NCI-H128 (cell line): Measurements from ENCODE around the gene CRABP2.

Source experiments
- DNase-seq: peaks from one replicate; lab custom pipeline; 2025; ENCODE audit not compliant: unreplicated experiment; lab: John Stamatoyannopoulos, UW

CRABP2 gene

DNA sequence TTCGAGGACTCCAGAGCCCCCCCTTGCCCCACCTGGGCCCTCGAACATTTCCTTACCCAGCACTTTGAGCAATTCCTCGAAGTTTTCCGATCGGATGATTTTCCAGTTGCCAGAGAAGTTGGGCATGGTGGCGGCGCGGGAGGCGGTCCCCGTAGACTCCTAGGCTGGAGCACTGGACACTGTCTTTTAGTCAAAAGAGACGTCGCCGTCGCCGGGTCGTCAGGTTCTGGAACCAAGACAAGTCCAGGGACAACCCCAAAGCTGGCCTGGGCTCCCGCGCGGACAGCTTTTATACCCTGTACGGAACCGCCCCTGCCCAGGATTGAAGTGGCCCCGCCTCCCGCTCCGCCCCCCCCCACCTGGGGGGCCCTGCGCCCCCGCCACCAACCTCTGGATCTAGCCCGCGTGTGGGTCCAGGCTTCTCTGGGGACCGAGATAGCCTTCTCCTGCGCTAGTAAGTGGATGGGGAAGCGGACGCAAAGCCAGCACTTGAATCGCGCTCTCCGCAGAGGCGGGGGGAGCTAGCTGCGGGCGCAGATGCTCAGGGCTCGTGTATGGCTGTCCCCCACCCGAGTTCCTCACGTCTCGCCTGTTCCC is at the start of gene CRABP2:
Gene CRABP2 (minus strand): TSS at position 263 of the 597 bp plus-strand sequence. CDS start 137 bp downstream, at position 126.
- no peak for DNase-seq

DNA sequence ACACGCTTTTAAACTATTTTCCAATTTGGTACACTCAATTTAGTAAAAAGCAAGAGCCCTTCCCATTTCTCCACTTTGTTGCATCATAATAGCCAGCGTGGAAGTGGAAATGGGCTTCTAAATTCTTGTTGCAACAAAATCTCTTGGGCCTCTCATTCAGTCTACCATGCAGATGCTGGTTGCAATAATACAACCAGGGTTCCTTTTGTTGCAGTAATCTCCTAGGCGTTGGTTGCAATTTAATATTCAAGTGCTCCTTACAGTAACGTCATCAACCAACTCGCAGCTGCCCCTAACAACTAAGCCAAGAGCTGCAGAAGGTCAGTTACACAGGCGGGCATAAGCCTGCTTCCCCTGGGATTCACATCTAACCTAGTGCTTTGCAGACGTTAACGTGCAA is 48.8 kb upstream of the CRABP2 start:
- no peak for DNase-seq

DNA sequence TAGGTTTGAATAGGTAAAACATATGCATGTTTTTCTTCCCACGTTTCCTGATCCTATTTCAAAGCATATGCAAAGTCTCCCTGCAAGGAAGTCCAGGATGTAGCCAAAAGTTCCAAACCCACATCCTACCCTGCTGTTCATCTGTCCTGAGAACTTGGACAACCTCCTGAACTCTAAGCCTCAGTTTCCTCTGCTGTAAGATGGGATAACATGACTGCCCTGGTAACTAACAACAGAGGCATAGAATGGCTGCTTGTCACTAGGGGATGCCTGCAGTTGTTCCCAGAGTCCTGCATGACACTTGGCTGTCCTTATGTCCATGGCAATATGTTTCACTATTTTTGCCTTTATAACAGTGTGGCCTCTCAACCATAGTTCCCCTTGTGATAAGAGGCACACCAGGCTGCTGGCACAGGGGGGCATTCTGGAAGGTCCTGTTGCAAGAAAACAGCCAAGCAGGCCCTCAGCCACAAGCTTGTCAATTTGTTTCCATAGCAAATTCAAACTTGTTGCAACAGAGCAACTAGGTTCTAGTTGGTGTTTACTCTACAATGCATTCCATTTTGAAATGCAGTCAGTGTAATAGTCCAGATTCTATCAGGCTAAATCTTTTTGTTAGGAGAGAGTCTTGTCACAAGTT is 47.6 kb upstream of the CRABP2 start:
- DNase-seq, result no peak

DNA sequence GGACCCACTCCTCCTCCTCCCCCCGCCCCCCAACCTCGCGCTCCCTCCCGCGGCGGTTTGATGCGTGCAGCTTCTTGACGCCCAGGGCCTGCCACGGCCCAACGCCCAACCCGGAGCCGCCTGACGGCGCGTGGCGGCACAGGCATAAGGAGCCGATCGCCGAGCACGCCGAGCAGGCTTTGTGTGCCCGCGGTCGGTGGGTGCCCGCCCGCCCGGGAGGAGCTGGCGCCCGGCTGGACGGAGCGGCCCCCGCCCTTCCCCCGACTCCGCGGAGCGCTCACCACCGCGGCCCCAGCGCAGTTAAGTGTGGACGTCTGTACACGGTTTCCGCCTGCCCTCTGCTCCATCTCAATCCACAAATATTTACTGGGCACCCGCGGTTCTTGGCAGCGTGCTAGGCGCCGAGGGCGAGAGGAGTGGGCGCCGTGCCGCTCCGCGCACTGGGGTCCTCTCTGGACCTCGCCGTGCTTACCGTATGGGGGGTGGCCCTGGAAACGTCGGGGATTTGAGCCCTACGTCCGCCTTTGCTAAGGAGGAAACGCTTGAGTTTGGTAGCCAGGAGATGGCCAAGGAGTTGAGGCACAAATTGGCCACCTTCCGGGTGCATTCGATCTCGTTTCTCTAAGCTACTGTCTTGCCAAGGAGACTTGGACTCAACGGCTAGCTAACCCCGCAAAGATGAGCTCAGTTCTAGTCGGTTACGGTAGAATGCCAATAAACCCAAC is 46.5 kb upstream of the CRABP2 start:
- peak; percentile 93 for DNase-seq

DNA sequence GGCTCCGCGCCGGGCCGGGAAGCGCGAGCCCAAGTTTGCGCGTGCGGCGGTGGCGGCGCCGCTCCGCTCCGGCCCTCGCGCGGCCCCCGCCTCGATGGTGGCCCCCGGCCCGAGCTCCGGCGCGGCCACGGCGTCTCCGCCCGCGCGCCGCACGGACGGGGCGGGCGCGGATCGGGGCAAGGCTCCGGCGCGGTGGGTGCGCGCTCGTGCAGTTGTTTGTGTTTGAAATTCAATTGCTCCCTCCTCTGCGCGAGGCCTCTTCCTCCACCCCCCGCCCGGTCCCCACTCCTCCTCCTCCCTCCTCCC is 46.0 kb upstream of the CRABP2 start, which contains the start of gene HDGF:
Gene HDGF (minus strand): TSS at position 225 of the 306 bp plus-strand sequence. CDS start 246 bp downstream, outside the sequence.
- DNase-seq, result no peak

DNA sequence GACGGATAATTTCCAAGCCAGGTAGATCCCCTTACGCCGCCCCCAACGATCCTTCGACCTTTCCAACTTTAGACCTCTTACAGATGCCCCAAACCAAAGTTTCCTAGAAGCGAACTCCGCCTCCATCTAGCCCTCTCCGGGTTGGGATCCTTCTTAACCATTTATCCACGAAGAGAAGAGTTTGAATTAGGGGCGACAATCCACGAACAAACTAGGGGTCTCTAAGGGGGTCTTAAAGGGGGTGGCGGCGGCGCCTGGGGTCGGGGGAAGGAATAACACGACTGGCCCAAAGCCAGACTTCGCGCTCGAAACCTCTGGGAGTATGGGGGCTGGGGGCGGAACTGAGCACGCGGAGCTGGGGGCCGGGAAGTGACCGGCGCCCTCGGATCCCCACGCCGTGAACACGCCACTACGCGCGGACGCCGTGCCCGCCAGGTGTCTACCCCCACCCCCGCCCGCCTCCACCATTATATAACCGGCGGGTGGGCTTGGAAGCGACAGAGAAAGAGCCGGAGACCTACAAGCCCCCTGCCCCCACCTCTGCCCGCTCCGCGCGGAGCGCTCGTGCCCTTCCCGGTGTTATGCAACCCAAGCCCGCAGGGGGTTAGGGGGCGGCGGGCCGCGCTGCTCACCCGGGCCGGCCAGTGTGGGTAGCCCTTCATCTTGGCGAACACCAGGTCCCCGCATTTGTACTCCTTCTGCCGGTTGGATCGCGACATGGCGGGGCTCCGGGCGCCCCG is 45.5 kb upstream of the CRABP2 start:
- no peak for DNase-seq

DNA sequence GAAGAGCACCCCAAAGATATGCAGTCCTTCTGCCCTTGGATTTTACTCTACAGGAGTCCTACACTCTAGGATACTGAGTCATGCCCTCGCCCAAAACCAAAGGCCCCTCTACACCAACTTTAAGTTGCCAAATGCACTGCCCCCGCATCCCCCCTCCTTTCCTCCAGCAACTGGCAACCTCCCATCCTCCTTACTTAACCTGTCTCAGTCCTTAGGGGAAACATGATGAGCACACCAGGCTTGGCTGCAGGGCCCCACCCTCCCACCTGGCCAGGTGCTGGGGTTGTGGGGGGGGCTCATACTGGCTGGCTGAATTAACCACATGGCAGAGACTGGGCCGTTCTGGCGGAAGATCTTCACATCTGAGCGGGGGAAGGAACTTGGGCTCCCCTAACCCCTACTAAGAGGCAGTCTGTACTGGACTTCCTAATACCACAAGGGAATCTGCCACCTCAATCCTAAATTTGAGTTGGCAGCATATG is 44.8 kb upstream of the CRABP2 start:
- DNase-seq, result no peak

DNA sequence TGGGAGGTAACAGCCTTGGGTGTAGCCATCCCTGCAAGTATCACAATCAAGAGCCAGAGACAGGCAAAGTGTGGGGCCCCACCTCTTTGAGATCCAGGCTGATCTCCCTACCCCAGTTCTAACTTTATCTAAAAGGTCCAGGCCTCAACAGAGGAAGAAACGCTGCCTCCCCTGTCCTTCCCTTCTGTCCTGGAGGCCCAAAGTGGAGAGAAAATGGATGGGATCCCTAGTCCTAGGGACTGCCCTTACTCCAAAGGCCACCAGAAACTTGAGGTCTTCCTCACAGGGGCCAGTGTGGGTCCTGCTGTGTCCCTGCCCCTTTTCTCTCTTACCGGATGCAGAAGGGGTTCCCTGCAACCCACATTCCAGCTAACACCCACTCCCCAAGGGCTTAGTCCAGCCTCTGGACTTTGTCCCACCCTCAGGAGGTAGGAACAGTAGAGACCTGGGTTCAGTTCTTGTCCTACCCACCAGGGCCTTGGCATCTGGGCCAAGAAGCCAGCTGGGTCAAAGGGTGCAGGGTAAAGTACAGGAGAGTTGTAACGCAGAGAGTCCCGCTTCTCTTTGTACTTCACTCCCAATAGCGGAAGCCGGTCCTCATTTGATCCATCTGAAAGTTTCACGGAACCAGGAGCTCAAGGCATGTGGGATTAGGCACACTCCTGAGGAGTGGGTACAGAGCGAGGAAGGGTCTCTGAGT is 44.2 kb upstream of the CRABP2 start:
- no peak for DNase-seq

DNA sequence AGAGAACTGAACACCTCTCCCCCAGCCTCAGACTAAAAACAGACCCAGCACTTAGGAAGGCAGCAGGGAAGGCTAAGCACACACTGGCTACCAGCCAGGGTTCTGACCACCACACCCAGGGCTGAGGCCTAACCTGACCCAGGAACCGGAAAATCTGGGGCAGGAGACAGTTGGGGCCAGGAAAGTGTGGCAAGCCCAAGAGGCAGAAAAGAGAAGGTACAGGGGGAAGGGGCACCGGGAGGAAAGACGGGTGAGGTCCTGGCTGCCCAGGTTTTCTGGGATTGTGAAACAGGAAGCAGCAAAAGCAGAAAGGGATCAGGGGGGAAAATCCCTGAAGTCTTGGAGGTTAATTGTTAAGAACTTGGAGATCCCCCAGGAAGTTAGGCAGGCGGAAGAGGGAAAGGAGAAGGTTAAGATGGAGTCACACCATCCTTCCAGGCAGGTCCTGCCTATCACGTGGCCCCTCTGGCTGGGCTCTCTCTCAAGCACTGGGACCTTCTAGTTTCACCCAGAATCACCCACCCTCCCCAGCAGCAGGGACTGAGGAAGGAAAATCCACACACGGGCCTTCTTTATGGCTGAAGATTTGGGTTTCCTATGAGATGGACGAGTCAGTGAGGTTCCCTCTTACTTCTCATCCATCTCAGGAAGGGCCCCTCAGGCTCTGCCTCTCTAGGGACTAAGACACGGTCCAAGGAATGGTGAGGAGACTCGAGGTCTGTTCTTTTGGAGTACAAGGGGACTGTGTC is 43.5 kb upstream of the CRABP2 start:
- DNase-seq, result no peak

DNA sequence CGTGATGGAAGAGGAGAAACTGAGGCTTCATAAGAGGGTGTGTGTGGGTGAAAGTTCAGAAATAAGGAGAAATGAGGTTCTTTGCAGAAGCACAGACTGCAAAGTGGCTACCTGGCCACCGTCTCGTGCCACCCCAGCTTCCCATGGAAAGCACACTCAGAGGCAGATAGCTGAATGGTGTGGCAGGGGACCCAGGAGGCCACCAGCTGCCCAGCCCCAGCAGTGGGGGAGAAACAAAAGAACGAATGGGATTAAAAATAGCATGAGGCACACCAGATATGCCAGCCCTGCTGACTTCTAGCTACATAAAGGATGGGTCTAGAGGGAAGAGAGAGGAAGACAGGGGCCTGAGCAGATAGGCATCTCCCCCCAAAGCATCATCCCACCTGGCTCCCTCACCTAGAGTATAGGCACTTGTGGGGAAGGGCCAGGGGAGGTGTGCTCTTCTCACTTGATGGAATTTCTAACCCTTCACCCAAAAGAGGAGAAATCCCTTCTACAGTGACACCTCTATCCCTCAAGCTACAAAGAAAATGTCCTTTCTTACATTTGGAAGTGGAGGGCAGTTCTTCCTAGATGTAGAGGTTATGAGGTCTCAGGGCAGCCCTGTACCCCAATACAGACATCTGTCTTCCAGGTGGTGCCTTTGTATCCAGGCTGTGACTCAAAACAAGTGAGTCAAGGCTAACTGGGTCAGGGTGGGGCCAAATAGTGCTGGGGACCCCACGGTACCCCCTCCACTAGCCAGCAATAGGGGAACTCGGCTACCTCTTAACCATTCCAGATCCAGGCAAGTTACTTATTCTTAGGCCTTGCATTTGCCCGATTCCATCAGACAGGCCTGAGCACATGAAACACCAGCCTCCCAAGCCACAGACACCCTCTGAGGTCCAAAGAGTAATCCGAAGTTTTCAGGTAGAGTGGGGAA is 42.6 kb upstream of the CRABP2 start:
- no peak for DNase-seq

DNA sequence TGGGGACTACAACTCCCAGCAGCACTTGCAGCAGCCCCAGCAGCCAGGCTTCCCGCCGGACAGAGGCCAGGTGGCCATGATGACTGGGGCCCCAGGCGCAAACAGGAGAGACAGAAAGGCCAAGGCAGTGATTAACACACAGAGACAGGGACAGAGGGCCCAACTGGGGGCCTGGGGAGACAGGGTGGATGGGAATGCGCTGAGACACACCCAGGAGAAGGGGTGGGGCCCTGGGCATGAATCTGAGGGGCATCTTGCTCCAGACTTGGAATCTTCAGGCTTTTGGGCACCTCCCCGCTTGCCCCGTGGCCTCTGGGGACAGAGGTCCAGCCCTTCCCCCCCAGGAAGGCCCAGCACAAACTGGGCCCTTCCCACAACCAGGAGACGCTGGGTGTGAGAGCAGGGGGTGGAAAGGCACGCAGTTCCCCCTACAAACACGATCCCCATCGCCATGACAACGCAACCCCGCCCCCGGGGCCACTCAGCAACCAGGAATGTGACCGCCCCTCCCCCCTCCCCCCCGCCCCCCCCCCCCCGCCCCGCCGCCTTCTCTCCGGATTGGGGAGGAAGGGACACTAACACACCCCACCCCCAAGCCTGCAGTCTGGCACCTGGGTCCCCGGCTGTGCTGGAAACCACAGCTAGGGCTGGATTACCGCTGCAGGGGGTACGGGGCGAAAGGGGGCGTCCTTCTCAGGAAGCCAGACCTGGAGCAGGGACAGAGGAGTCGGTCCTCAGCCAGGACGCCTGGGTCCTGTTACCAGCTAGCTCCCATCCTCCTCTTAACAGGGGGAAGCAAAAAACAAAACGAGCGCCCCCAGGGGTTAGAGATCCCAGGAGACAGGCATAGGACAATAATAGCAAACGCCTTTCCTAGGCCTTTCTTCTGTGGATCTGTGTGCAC is 41.6 kb upstream of the CRABP2 start:
- peak; percentile 83 for DNase-seq

DNA sequence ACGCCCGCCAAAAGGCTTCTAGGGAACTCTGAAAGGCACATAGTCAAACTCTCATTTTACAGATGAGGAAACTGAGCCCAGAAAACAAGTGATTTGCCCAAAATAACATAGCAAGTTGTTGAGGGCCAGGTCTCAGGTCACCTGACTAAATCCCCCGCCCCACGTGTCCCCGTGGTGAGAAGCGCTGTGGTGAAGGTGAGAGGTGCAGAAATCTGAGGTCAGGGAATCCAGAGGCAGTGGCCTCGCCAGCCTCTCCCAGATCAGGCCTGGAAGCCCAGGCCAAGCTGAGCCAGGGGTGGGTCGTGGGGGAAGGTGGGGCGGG is 41.0 kb upstream of the CRABP2 start:
- no peak for DNase-seq

DNA sequence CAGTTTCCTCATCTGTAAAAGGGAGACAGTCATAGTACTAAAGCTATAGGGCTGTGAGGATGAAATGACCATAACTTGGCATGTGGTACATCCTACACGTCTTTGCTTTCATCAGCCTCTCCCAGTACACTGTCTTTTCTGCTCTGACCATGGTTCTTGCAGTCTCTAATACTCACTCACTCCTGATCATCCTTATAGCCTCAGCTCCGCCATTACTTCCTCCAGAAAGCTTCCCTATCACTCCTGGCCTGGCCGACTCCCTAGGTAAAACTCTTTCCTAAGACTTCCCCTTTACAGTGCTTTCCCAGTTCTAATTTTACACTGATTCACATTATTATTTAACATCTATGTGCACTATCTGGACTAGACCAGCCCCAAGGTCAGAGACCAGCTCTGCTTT is 40.5 kb upstream of the CRABP2 start:
- DNase-seq, result no peak

DNA sequence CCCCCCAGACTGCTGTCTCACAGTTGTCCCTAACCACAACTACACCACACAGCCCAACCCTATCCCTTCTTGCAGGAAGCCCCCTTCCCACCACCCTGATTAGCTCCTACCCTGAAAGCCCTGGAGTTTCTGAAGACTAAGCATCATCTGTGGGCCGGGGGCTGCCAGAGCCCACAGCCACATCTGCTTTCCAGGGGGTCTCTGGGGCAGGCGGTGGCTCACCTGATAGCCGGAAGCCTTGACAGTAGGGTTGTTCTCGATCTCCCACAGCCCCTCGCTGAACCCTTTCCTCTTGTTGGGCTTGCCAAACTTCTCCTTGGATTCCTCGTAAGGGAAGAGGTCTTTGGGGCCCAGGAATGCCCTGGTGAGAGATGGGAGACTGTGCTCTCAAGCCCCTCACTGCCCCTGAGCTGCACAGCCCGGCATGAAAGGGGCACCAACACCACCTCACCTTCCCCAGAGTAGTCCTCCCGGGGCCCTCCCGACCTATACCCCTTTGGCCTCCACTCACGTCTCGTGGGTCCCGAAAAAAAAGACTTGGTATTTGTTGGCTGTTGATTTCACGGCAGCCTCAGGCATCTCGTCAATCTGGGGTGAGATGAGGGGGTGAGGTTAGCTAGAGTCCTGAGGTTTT is 39.5 kb upstream of the CRABP2 start:
- no peak for DNase-seq

DNA sequence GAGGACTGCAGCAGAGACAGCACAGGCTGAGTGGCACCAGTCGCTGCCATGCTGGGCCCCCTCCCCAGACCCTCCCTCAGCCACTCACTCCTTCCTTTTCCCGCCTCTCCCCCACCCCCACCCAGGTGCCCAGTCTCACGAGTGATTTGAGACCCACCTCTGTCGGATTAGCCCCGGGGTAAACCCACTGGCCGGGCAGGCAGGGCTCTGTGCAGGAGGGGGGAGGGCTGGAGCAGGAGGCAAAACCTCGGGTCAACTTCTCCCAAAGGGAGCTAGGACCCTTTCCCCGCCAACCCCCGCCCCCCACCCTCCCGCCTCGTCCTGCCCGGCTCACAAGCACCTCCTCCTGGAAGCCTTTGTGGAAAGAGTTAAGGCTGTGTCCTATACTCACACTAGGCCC is 39.0 kb upstream of the CRABP2 start:
- no peak for DNase-seq

DNA sequence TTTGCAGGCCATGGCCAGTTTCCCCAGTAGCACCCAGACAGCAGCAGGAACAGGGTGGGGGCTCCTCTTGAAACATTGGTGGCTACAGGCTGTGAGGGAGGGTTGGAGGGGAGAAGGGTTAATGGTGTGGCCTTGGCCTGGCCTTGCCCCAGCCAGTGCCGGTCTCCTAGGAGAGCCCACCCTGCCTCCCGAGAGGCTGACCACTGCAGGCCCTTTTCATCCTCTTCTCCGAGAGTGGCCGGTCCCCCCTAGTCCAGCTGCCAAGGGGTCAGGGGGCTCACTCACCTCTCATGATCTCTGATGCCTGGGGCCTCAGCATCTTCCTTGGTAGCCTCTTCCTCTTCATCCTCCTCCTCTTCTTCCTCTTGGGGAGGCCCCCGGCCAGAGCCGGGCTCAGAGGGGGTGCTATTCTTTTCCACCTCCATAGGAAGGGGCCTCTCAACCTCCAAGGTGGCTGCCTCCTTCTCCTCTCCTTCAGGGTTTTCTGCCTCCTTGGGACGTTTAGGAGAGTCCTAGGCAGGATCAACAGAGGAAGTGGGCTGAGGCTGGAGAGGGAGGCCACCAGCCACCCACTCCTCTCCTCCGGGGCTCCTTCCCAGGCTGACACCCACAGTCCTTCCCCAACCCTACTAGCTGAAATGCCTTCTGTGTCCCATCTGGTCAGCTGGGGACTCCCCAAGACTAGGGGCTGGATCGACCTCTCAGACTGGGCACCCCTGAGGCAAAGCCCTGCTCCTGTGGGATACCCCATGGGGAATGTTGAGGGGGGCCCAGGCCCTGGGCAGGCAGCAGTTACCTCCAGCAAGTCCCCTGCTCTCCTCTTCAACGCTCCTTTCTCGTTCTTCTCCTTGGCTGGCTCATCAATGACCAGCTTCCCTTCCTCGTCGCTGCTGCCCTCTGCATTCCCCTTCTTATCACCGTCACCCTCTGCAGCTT is 38.3 kb upstream of the CRABP2 start:
- DNase-seq, result no peak

DNA sequence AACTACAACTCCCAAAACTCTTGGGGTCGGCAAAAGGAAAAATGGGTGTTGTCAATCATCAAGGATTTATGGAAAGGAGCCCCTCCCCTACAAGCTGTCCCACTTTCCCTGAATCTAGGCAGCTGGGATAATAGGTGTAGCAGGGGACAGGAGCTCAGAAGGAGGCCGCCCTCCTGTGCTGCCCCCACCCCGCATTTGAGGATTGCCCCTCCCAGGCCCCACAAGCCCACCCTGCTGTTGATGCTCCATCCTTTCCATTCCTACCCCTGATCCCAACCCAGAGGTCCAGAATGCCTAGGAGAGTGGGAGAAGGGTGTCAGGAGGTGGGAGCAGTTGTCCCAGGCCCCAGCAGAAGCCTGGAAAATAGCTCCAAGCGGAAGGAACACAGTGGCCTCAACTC is 37.4 kb upstream of the CRABP2 start:
- no peak for DNase-seq
